ENCODE measurements around the gene CCDC146.
"Not testable (repeated sequence)": the region's sequence is repeated elsewhere in the genome, so short reads cannot be mapped to it uniquely, and the experiment has no call there.

DNA sequence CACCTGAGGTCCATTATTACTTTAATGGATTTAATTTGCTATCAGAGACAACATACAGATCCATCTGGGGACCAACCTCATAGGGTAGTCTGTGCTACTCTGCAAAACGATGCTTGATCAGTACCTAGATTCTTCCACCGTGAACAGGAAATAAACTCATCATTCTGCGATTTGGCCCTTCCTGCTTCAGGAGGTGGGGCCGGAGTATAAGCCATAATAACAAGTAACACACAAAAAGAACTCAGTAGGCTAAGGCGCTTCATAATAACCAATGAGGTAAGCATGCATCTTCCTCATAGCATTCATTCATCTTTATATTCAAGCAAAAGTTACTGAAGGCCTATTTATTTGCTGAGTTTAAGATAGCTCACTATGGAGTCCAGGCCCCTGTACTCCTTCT lies 42.8 kb upstream of the CCDC146 start:
- TF ChIP-seq, protein P1, sequence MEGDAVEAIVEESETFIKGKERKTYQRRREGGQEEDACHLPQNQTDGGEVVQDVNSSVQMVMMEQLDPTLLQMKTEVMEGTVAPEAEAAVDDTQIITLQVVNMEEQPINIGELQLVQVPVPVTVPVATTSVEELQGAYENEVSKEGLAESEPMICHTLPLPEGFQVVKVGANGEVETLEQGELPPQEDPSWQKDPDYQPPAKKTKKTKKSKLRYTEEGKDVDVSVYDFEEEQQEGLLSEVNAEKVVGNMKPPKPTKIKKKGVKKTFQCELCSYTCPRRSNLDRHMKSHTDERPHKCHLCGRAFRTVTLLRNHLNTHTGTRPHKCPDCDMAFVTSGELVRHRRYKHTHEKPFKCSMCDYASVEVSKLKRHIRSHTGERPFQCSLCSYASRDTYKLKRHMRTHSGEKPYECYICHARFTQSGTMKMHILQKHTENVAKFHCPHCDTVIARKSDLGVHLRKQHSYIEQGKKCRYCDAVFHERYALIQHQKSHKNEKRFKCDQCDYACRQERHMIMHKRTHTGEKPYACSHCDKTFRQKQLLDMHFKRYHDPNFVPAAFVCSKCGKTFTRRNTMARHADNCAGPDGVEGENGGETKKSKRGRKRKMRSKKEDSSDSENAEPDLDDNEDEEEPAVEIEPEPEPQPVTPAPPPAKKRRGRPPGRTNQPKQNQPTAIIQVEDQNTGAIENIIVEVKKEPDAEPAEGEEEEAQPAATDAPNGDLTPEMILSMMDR (IDR thresholded peaks at IDR 0.05; ENCODE audit: poor library complexity): not testable (repeated sequence)
- TF ChIP-seq EZH2phosphoT487 (IDR thresholded peaks at IDR 0.05; ENCODE audit: low read depth, severe bottlenecking, unreplicated experiment): not testable (repeated sequence)
